SH-SY5Y (cell line): ENCODE data around the gene INPP4B.

Experiments
- GATA2 ChIP-seq: IDR thresholded peaks from 2 replicates; pipeline ENCODE4 v1.6.1; 2011; ENCODE audit warnings: mild to moderate bottlenecking, low read depth, low read length
- GATA3 ChIP-seq: IDR thresholded peaks from 2 replicates; pipeline ENCODE4 v1.6.1; 2011; ENCODE audit warnings: low read depth, mild to moderate bottlenecking, low read length, moderate library complexity

DNA sequence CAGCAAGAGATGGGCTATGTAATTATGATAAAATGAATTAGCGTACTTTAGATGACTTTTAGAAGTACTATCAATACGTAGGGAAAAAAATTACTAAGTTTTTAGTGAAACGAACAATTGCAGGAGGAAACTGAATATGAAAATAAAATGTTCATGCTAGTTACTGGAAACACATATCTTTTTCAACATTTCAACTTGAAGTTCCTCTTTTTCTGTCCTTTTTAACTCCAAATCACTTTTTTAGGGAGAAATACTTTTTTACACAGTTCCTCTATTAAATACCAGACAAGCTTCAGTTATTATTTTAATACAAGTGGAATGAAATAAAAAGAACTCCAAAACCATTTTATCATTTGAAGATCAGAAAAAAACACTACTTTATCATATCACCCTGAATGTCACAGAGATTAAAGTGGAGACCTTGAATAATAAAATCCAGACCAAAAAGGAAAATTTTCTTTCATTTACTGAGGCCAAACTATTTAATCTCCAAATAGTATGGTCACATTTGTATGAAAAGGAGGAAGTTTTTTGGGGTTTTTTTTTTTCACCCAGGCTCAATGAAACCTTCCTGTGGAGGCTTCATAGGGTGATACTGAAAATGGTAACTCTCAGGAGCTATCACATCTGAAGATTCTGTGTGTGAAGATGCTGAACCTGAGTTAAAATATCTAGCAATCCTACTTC, 306.2 kb downstream of the INPP4B start:
- TF ChIP-seq GATA3: no peak
- no peak for TF ChIP-seq GATA2
